Gastrocnemius medialis (tissue), 4 donors: ENCODE data around the gene ATP2A2. TPM values are rescaled to one million over a fixed set of nuclear protein-coding genes. Genes with fewer than 3 reads are reported as not detected.
"Not testable (repeated sequence)": the region's sequence is repeated elsewhere in the genome, so short reads cannot be mapped to it uniquely, and the experiment has no call there.

ENCODE experiments used
- ATAC-seq, 2 donors: fragments of 150-250 bp; one replicate each; pipeline ENCODE4 v1.9.1; 2016
- DNase-seq, 2 donors: peaks; one replicate each; pipeline ENCODE4 v3.0.0-alpha.2; 2019
- H3K27ac ChIP-seq, 4 donors: fragments of 200-600 bp; sonication (generic); 1 replicate in 1 of 4; 2 replicates in 3 of 4; pipeline ENCODE4 v1.5.1; 2016 to 2018; ENCODE audit warnings: mild to moderate bottlenecking in 2 of 4, moderate library complexity in 1 of 4
- H3K27me3 ChIP-seq, 3 donors: fragments of 200-600 bp; sonication (generic) in 2 of 3; 1 replicate in 1 of 3; 2 replicates in 2 of 3; pipeline versions ENCODE4 v1.5.1 to v1.6.0; 2016 to 2019; ENCODE audit warnings: mild to moderate bottlenecking in 1 of 3, moderate library complexity in 1 of 3
- H3K36me3 ChIP-seq, 2 donors: fragments of 200-600 bp; sonication (generic) in 1 of 2; one replicate each; pipeline ENCODE4 v1.5.1; 2017 to 2018
- H3K4me1 ChIP-seq, 2 donors: fragments of 200-600 bp; sonication (generic) in 1 of 2; one replicate each; pipeline ENCODE4 v1.5.1; 2016 to 2017; ENCODE audit warnings: mild to moderate bottlenecking in 2 of 2
- H3K4me3 ChIP-seq, 4 donors: fragments of 200-600 bp; sonication (generic) in 3 of 4; 1 replicate in 1 of 4; 2 replicates in 3 of 4; pipeline ENCODE4 v1.5.1; 2016 to 2019; ENCODE audit warnings: mild to moderate bottlenecking in 2 of 4
- H3K9me3 ChIP-seq, 3 donors: fragments of 200-600 bp; sonication (generic) in 2 of 3; 1 replicate in 1 of 3; 2 replicates in 2 of 3; pipeline ENCODE4 v1.5.1; 2016 to 2019
- CTCF ChIP-seq, 5 experiments: fragments of 450-650 bp in 3 of 5; fragments of 200-600 bp in 2 of 5; sonication (generic) in 2 of 5; IDR thresholded peaks in 4 of 5; conservative IDR thresholded peaks in 1 of 5; 1 replicate in 4 of 5; 2 replicates in 1 of 5; pipeline ENCODE4 v1.5.1; 2016 to 2019; ENCODE audit warnings: antibody characterized with exemption in 5 of 5, mild to moderate bottlenecking in 3 of 5, moderate library complexity in 3 of 5
- POLR2A ChIP-seq, 2 donors: fragments of 450-650 bp; IDR thresholded peaks; one replicate each; pipeline ENCODE4 v1.6.1; 2017; ENCODE audit warnings: antibody characterized with exemption in 2 of 2, mild to moderate bottlenecking in 2 of 2, moderate library complexity in 2 of 2
- in situ Hi-C, 4 donors: fragments of 200-750 bp; cut with MboI; loops; one replicate each; pipeline versions ENCODE4 v1.15.0 to v1.8.0; 2017; ENCODE audit warnings: low sequenced_read_pairs in 4 of 4
- intact Hi-C: fragments of 100-400 bp; cut with DNase I; formaldehyde crosslinking; loops from one replicate; pipeline ENCODE4 v1.15.1; 2023; ENCODE audit warnings: low total_unique reads
- total RNA-seq, 4 donors: library from RNA; depleted of rRNA; stranded (reverse); fragments of >200 nt; gene quantifications; one replicate each; pipeline versions ENCODE4 v1.1.0 to v1.2.3, GENCODE V29; 2016

Gene ATP2A2
- total RNA-seq, 4 donors from 2014 or later: 788 to 1,983 (median 1,302) TPM

GRCh38 chr12:110254971-110255540 is 26.0 kb upstream of the ATP2A2 start:
- H3K9me3 ChIP-seq: no peaks in the 10 kb centered on the region
- in situ Hi-C loops: no loop called here
- H3K4me1 ChIP-seq: peaks cover 34% of the 10 kb centered on the region in 2 donors
- peak overlapping the region; percentile 89 to 94 (median 91) for H3K27ac ChIP-seq
- H3K4me3 ChIP-seq: no peak overlapping the region
- intact Hi-C loops: no loop called here
- no peaks in the 10 kb centered on the region for H3K36me3 ChIP-seq
- ATAC-seq (no peak), DNase-seq (no peak)
- TF ChIP-seq POLR2A (IDR thresholded peaks at IDR 0.05) (no peak), CTCF (IDR thresholded peaks at IDR 0.05 in 4 of 5, conservative IDR thresholded peaks at IDR 0.05 in 1 of 5) (no peak)
- no peaks in the 10 kb centered on the region for H3K27me3 ChIP-seq

GRCh38 chr12:110255890-110256456 is 25.1 kb upstream of the ATP2A2 start:
- H3K36me3 ChIP-seq, intact Hi-C loops, H3K4me3 ChIP-seq, H3K9me3 ChIP-seq, H3K27me3 ChIP-seq, in situ Hi-C loops, ATAC-seq, DNase-seq: not testable (repeated sequence)
- H3K27ac ChIP-seq: peak overlapping the region; percentile 61 to 78 (median 74)
- peaks cover 25% of the 10 kb centered on the region in 2 donors for H3K4me1 ChIP-seq

GRCh38 chr12:110256780-110257431 is 24.1 kb upstream of the ATP2A2 start:
- TF ChIP-seq CTCF (IDR thresholded peaks at IDR 0.05 in 4 of 5, conservative IDR thresholded peaks at IDR 0.05 in 1 of 5): no peak
- TF ChIP-seq POLR2A (IDR thresholded peaks at IDR 0.05): no peak
- intact Hi-C loops: no loop called here
- Histone ChIP-seq H3K27ac (peak overlapping the region; percentile 61 to 78 (median 74)), H3K36me3 (no peaks in the 10 kb centered on the region), H3K4me1 (peaks cover 16 to 19% of the 10 kb centered on the region in 2 donors), H3K27me3 (no peaks in the 10 kb centered on the region), H3K4me3 (no peak overlapping the region), H3K9me3 (no peaks in the 10 kb centered on the region)
- in situ Hi-C loops: no loop called here
- ATAC-seq (peak; percentile 9 to 16), DNase-seq (peak in 1 of 2 donors; percentile 43)

GRCh38 chr12:110258466-110258865 is 22.6 kb upstream of the ATP2A2 start:
- DNase-seq (peak in 1 of 2 donors; percentile 8), ATAC-seq (no peak)
- H3K9me3 ChIP-seq: no peaks in the 10 kb centered on the region
- peaks cover 6 to 8% of the 10 kb centered on the region in 2 donors for H3K4me1 ChIP-seq
- no peak for TF ChIP-seq CTCF (IDR thresholded peaks at IDR 0.05 in 4 of 5, conservative IDR thresholded peaks at IDR 0.05 in 1 of 5)
- no peak for TF ChIP-seq POLR2A (IDR thresholded peaks at IDR 0.05)
- no peaks in the 10 kb centered on the region for H3K27me3 ChIP-seq
- H3K36me3 ChIP-seq: no peaks in the 10 kb centered on the region
- in situ Hi-C loops (no loop called here), intact Hi-C loops (no loop called here)
- no peak overlapping the region for H3K4me3 ChIP-seq
- H3K27ac ChIP-seq: peak overlapping the region in 3 of 4 donors; percentile 39 to 78 (median 74)
